ENCODE data around the gene KIF6.

GRCh38 chr6:39521958-39522357 is 203.2 kb downstream of the KIF6 start:
- TF ChIP-seq CTCF (IDR thresholded peaks at IDR 0.05) (no peak), EP300 (IDR thresholded peaks at IDR 0.05) (no peak), REST (IDR thresholded peaks at IDR 0.05) (no peak), POLR2A (IDR thresholded peaks at IDR 0.05; ENCODE audit: low read length) (no peak), POLR2AphosphoS2 (conservative IDR thresholded peaks at IDR 0.05; ENCODE audit: low read length) (no peak), ESRRA (IDR thresholded peaks at IDR 0.05; ENCODE audit: borderline replicate concordance, low read length) (no peak)

All from A549 (cell line).